Hepatocyte (in vitro differentiated cells): Measurements from ENCODE around the gene EXOC3.

ENCODE experiments used
- CTCF ChIP-seq: fragments of 200-600 bp; sonication (generic); IDR thresholded peaks from 2 replicates; pipeline ENCODE4 v1.5.1; 2016; ENCODE audit warnings: antibody characterized with exemption, mild to moderate bottlenecking; ENCODE audit not compliant: poor library complexity
- EZH2 ChIP-seq: fragments of 200-600 bp; sonication (generic); IDR thresholded peaks from 2 replicates; pipeline ENCODE4 v1.6.1; 2016; ENCODE audit warnings: antibody characterized with exemption, mild to moderate bottlenecking, borderline replicate concordance
- EZH2phosphoT487 ChIP-seq: fragments of 200-600 bp; sonication (generic); IDR thresholded peaks from one replicate; pipeline ENCODE4 v1.6.1; 2018; ENCODE audit warnings: antibody characterized with exemption, mild to moderate bottlenecking, low read depth, moderate library complexity; ENCODE audit not compliant: unreplicated experiment, severe bottlenecking

GRCh38 chr5:420632-421286 lies 22.2 kb upstream of the EXOC3 start:
- no peak for TF ChIP-seq CTCF
- no peak for TF ChIP-seq EZH2
- no peak for TF ChIP-seq EZH2phosphoT487
